Parathyroid adenoma (tissue), 2 donors: ENCODE data around the gene ITGB1BP2.
"Not testable (repeated sequence)": the region's sequence is repeated elsewhere in the genome, so short reads cannot be mapped to it uniquely, and the experiment has no call there.

ENCODE experiments used
- H2AFZ ChIP-seq: fragments of 300-600 bp; sonication (generic); one replicate; pipeline ENCODE4 v1.7.0; 2017; ENCODE audit warnings: antibody characterized with exemption, mild to moderate bottlenecking
- H3K27ac ChIP-seq: fragments of 300-600 bp; sonication (generic); one replicate; pipeline ENCODE4 v1.7.0; 2017
- H3K27me3 ChIP-seq: fragments of 300-600 bp; sonication (generic); one replicate; pipeline ENCODE4 v1.7.0; 2017; ENCODE audit warnings: low read length; ENCODE audit not compliant: control insufficient read depth, insufficient read depth
- H3K36me3 ChIP-seq: fragments of 300-600 bp; sonication (generic); one replicate; pipeline ENCODE4 v1.7.0; 2017; ENCODE audit warnings: low read length; ENCODE audit not compliant: control insufficient read depth, insufficient read depth
- H3K4me1 ChIP-seq: fragments of 300-600 bp; sonication (generic); one replicate; pipeline ENCODE4 v1.7.0; 2017; ENCODE audit warnings: control low read depth
- H3K4me2 ChIP-seq: fragments of 300-600 bp; sonication (generic); one replicate; pipeline ENCODE4 v1.7.0; 2017; ENCODE audit warnings: low read length
- H3K4me3 ChIP-seq: fragments of 300-600 bp; sonication (generic); one replicate; pipeline ENCODE4 v1.7.0; 2017; ENCODE audit warnings: low read depth, low read length
- H3K79me2 ChIP-seq: fragments of 300-600 bp; sonication (generic); one replicate; pipeline ENCODE4 v1.7.0; 2017; ENCODE audit warnings: control low read depth
- H3K9ac ChIP-seq: fragments of 300-600 bp; sonication (generic); one replicate; pipeline ENCODE4 v1.7.0; 2017; ENCODE audit warnings: mild to moderate bottlenecking
- H3K9me3 ChIP-seq: fragments of 300-600 bp; sonication (generic); one replicate; pipeline ENCODE4 v1.7.0; 2017; ENCODE audit warnings: low read length; ENCODE audit not compliant: control insufficient read depth
- CTCF ChIP-seq: fragments of 300-600 bp; sonication (generic); IDR thresholded peaks from one replicate; pipeline ENCODE4 v1.7.0; 2017; ENCODE audit warnings: antibody characterized with exemption, mild to moderate bottlenecking
- donor health status: primary hyperparathyroidism.

Gene ITGB1BP2

GRCh38 chrX:71302461-71303213 is 1.1 kb downstream of the ITGB1BP2 start:
- H3K79me2 ChIP-seq: no peaks in the 10 kb centered on the region
- H3K27me3 ChIP-seq: no peaks in the 10 kb centered on the region
- no peak overlapping the region for H3K4me2 ChIP-seq
- no peaks in the 10 kb centered on the region for H3K4me1 ChIP-seq
- no peak for TF ChIP-seq CTCF
- no peak overlapping the region for H3K9ac ChIP-seq
- no peak overlapping the region for H3K4me3 ChIP-seq
- no peaks in the 10 kb centered on the region for H3K9me3 ChIP-seq
- H3K27ac ChIP-seq: no peak overlapping the region
- H2AFZ ChIP-seq: no peak overlapping the region
- H3K36me3 ChIP-seq: no peaks in the 10 kb centered on the region

GRCh38 chrX:71304561-71304960 is 3.0 kb downstream of the ITGB1BP2 start:
- Histone ChIP-seq H3K36me3 (no peaks in the 10 kb centered on the region), H3K4me3 (no peak overlapping the region), H3K27me3 (no peaks in the 10 kb centered on the region), H3K4me2 (no peak overlapping the region), H3K9me3 (no peaks in the 10 kb centered on the region), H3K4me1 (no peaks in the 10 kb centered on the region), H3K9ac (no peak overlapping the region), H3K79me2 (no peaks in the 10 kb centered on the region), H2AFZ (no peak overlapping the region), H3K27ac (no peak overlapping the region)
- TF ChIP-seq CTCF: no peak

DNA sequence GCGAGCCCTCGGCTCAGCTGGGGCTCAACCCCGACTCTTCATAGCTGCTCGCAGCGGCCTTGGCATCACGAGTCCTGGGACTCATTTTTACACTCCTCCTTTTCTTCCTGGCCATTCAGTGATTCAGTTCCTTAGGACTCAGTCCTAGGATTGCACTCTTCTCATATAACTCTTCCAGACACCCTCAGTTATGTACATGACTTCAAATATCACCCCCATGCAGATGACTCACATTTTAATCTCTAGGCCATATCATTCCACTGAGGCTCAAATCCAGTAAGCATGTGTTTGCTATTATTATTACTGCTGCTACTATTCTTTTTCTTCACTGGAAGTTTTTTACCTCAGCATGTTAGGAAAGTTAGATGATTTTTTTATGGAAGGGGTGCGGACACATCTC is 14.4 kb downstream of the ITGB1BP2 start:
- H3K9me3 ChIP-seq: no peaks in the 10 kb centered on the region
- H2AFZ ChIP-seq: no peak overlapping the region
- no peaks in the 10 kb centered on the region for H3K27me3 ChIP-seq
- H3K79me2 ChIP-seq: no peaks in the 10 kb centered on the region
- H3K27ac ChIP-seq: no peak overlapping the region
- no peak for TF ChIP-seq CTCF
- H3K4me3 ChIP-seq: no peak overlapping the region
- H3K4me2 ChIP-seq: no peak overlapping the region
- no peak overlapping the region for H3K9ac ChIP-seq
- H3K36me3 ChIP-seq: no peaks in the 10 kb centered on the region
- no peaks in the 10 kb centered on the region for H3K4me1 ChIP-seq

DNA sequence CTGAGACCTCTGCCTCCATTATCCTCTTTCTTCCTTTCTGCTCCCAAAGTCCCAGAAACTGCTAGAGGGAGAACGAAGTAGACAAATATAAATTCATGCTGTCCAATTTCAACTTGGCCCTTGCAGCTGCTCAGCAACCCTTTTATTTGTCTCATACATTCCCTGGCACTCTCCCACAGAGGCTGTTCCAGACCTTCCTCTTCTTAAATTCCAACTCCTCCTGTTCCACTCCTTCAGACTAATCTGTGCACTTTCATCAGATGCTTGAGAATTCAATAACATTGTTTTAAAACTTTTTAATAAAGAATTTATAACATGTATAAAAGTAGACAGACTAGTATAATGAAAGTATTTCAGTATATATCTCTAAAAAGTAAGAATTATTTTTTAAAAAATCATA is 15.4 kb downstream of the ITGB1BP2 start:
- not testable (repeated sequence) for H3K4me2 ChIP-seq, H3K4me1 ChIP-seq, H3K27ac ChIP-seq, H3K27me3 ChIP-seq, H2AFZ ChIP-seq, H3K4me3 ChIP-seq, H3K79me2 ChIP-seq, H3K36me3 ChIP-seq, H3K9ac ChIP-seq, H3K9me3 ChIP-seq

- H3K4me1 ChIP-seq: no peaks in the 10 kb centered on the region
- H3K27ac ChIP-seq: no peak overlapping the region
- H3K4me3 ChIP-seq: no peak overlapping the region
- no peak overlapping the region for H2AFZ ChIP-seq
- TF ChIP-seq CTCF: no peak
- no peaks in the 10 kb centered on the region for H3K79me2 ChIP-seq
- H3K36me3 ChIP-seq: no peaks in the 10 kb centered on the region
- H3K9me3 ChIP-seq: no peaks in the 10 kb centered on the region
- H3K9ac ChIP-seq: no peak overlapping the region
- H3K27me3 ChIP-seq: no peaks in the 10 kb centered on the region
- H3K4me2 ChIP-seq: no peak overlapping the region
These were observed 18.6 kb downstream of the ITGB1BP2 start for GRCh38 chrX:71320126-71320525.
